Ammon's horn (tissue), 1 donor: Measurements from ENCODE around the gene RARA.
A peak's percentile ranks its signal among the peaks of the same experiment; 100 is the strongest.

ENCODE experiments used
- DNase-seq: peaks from one replicate; pipeline ENCODE4 v3.0.0-alpha.2; 2016; ENCODE audit warnings: low spot score

Gene RARA

GRCh38 chr17:40315678-40316570, 6.9 kb downstream of the RARA start:
- DNase-seq = no peak

DNA sequence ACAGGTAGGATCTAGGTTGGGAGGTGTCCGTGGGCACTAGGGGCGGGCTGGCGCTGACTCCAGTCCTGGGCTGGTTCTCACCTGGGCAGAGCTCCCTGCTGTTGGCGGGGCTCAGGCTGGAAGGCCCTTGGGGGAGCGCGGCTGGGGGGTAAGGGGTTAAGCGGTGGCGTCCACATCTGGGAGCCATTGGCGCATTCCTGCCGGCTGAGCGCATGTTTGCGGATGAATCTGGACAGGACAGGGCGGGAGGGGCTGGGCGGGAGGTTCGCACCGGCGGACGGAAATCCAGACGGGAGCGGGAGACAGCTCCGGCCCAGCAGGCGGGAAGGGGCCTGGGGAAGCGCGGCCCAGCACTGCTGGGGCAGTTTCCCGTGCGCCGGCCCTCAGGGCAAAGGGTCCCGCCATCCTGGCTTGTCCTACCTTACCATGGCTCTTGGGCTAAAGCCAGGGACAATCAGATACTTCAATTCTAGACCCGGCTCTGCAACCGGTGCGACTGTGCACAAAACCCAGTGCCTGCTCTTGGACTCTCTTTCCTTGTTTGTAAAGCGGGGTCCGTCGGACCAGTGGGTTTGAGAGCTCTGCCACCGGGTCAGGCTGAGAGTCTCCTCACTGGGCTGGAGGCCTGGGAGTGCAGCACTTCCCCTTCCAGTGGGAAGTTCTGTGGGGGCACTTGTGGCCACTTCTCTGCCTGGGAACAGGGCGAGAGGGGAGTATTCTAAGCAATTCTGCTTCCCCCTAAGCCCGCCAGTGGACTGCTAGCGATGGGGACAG, 7.8 kb downstream of the RARA start:
- no peak for DNase-seq

GRCh38 chr17:40317345-40317873, 8.4 kb downstream of the RARA start:
- DNase-seq = no peak

GRCh38 chr17:40317880-40318829, 9.2 kb downstream of the RARA start:
- DNase-seq = peak; percentile 97

GRCh38 chr17:40318830-40319391, 9.9 kb downstream of the RARA start:
- DNase-seq = no peak

DNA sequence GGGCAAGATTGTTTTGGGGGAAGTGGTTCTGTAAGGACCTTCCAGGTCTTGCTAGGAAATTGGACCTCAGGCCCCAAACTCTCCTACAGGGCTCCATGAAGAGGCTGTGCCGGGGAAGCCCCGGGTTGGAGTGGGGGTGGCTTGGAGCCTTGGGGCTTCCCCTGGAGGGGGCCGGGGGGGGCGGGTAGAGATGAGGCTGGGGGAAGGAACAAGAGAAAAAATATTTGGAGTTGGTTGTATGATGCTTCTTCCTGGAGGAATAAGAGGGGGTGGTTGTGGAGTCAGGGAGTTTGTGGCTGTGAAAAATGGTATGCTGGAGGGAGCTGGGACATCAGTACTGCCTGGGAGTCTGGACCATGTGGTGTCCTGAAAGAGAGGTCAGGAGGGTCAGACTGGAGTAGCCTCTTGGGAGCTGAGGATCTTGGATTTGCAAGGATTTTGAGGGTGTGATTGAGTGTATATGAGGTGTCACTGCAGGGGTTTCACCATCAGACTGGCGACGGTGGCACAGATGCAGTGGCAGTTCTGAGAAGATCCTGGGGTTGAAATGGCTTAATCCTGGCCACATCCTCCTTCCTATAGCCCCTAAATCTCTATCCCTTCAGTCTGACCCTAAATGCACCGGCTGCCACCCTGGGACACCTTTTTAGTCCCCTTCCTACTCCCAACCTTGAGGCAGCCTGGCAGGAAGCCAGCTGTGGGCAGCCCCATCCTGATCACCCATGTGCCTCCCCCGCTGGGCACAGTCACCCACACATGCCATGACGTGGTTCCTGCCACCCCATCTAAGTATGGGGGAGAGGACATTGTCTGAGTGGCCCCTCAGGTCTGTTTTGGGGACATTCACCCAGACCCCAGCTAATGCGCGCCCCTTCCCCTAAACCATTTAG, 10.9 kb downstream of the RARA start:
- no peak for DNase-seq

DNA sequence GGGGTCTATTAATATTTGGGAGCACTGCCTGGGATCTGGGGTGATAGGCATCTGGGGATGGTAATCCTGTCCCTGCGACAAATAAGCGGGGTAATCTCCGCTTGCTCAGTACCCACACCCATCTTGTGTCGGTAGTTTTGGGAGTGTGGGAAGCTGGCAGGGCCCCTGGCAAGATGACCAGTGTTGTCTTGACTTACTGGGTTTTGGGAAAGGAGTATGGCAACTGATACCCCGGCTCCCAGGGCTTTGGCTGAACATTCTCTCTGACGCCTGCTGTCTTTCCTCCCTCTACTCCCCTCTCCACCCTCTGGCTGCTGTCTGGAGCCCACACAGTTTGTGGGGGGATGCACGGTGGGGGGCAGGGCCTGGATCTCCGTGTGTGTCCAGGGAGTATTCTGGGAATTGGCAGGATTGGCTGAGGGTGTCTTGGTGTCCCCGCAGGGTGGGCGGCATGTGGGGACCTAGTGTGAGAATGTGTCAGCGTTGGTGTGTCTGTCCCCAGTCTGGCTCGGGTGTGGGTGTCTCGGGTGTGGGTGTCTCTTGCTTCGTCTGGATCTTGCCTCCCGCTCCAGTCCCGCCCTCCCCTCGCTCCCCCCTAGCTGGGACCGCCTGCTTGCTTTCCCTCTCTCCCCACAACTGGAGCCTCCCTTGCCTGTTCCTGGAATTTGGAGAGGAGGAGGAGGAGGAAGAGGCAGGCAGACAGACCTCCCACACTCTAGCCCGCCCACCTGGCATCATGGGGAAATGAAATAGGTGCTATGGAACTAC, 12.0 kb downstream of the RARA start:
- no peak for DNase-seq

DNA sequence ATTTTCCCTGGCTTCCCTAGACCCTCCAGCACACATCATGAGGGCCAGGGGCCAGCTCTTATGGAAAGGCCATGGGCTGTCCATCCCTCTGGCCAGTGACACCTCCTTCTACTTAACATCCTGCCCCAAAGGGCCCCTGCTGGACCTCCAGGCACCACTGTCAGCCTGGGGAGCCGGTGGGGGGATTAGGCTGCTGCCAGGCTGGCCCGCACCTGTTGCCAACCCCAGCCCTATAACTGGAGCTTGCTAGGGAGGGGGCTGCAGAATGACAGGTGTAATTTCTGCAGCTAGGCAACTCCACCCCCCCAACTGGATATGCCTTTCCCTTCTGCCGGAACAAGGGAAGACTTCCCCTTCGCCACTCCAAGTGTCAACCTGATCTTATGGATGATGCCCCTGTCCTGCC, 12.5 kb downstream of the RARA start:
- no peak for DNase-seq

DNA sequence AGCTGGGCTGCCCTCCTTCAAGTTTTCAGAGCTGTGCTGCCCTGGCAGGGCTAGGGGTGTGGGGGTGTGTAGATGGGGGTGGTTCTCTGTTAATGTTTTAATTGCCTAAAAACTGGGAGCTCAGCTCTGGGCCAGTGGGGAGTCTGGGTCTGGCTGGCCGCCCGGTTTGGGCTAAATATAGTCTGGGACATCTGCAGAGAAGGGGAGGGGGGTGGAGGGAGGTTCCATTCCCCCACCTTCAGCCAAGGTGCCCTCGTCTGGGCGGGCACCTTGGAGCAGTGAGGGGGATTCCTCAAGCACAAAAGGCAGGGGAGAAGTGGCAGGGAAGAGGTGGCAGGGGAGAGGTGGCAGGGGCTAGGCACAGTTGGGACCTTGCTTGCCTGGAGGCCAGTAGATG, 13.0 kb downstream of the RARA start:
- no peak for DNase-seq

GRCh38 chr17:40322358-40323315, 13.7 kb downstream of the RARA start:
- peak; percentile 73 for DNase-seq

DNA sequence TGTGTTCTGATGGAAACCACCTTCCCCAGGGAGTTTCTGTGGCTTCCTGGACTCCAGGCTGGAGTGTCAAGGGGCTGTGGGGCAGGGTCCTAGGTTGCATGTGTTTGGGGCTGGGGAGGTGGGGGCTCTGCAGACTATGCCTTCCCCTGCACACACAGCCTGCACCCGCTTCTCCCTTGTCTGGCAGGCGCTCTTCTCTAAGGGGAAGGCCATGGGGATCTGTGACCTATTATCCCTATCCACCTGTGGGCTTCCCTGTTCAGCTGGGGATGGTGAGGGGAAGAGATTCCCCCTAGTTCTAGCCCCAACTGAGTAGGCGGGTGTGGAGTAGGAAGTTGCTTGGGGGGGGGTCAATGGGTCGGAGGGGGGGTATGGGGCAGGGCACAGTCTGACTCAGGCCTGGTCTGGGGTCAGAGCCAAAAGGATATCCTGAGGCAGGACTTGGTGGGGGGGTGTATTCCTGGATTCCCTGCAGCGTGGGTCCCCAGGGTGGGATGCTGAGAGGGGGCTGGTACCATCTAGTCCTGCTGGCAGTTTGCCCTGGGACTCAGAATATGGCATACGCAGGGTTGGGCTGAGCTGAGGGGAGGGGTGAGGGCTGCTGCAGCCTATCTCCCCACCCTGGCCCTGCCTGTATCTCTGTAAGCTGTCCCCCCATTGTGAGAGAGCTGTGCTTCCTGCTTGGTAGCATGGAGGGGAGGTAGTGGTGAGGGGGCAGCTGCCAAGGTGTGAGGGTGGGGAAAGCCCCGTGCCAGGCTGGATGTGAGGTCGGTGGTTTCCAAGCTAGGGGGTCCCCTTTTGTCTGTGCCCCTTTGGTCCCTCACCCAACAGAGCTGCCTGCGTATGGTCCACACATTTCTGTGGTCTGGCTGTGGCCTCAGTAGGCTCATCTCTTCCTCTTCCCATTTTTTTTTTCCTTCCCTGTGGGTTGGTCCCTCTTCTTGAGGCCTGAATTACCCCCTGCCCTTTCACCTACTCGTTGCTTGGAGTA, 14.7 kb downstream of the RARA start:
- no peak for DNase-seq

DNA sequence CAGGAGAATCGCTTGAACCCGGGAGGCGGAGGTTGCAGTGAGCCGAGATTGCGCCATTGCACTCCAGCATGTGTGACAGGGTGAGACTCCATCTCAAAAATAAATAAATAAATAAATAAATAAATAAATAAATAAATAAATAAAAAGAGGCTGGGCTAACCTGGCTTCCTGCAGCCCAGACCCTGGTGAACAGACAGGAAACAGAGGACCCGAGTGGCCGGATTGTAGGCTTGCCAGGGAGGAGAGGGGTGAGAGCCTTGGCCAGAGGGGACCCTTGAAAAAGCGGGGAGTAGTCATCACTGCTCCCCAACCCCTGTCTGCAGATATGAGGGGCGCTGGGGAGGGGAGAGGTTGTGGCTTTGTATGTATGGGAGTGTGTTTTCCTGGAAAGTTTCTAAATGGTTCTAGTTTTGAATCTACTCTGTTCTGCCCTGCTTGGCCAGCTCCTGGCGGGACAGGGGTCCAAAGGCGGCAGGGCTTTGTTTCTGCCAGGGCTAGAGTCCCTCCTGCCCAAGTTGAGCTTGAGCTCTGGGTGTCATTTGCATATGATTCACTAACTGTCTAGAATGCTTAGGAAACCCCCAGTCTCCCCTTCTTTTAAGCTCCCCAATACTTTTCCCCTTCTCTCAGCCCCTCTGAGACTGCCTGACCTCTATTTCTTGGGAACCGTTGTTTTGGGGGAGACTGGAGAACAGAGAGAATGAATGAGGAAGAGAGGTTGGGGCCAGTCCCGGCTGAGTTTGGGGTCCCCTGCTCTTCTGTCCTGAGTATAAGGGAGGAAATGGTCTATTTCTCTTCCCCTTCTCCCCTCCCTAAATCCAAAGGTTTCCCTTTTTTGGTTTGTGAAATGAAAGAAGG, 16.4 kb downstream of the RARA start:
- DNase-seq = no peak

DNA sequence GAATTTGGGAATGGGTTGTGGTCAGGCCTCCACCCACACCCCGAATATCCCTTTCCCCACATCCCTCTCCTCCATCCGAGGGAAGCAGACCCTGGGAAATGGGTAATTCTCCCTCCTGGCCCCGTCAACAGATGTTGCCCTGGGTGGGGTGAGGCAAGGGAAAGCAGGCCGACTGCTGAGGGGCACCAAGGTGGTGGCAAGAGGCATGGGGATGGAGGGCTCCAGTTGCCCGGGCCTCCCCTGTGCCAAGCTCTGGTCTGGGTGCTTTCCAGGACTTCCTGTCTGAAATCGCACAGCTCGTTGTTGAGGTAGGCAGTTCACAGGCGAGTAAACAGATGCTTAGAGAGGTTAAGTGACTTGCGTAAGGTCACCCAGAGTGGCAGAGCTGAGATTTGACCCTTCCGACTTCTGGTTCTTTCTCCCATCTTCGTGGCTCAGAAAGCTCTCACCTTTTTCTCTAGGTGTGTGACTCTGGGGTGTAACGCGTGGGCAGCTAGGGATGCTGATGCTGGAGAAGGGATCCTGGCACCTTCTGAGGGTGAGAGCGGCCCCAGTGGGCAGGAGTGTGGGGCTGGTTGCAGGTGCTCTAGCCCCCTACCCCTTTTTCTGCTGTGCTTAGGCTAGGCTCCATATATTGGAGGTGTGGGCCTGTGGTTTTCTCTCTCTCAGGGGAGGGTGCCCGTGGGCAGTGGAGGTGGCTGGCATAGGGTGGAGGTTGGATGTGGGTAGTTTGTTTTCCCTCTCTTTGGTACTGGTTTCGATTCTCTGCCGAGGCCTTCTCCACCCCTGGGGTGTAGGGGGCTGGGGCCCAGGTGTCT, 17.2 kb downstream of the RARA start:
- no peak for DNase-seq

DNA sequence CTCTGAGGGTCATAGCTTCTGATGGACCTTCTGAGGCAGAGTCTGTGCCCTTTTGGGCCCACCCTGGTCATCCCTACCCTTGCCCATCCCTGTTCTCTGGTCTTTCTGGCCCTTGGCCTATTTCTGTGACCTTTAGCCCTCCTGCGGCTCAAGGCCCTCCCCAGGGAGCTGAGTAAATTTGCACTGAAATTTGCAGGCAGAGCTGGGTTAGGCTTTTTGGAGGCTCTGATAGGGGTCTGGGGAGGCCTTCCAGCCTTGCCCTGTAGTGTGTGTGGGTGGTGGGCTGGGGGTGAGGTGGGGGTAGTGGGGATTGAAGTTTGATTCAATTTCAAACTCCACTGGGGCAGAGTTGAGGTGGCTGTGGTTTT, 17.8 kb downstream of the RARA start:
- DNase-seq = no peak

DNA sequence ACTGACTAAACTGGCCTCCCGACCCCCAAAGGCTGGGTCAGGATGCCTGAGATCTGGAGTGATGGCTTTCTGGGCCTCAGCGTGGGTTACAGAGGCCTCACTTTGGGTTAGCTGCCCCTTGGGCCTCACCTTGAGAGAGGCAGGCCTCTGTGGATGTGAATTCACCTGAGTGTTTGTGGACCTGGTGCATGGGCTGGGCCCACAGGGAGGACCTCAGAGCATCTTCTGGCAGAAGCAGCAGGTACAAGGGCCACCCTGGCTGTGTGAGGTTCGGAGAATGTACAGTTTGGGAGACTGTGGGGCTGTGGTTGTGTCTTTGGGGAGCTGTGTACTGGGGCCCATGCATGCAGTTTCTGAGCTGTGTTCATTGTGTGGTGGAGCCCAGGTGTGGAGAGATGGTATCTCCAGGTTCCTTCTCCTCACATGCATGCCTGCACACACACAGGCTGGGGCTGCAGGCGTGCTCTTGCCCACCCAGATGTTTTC, 18.3 kb downstream of the RARA start:
- no peak for DNase-seq
